Measurements from ENCODE around the gene SHOX. TPM values are rescaled to one million over a fixed set of nuclear protein-coding genes. Genes with fewer than 3 reads are reported as not detected.

The SHOX gene
- total RNA-seq, 6 experiments from 2014 or later, result not detected

DNA sequence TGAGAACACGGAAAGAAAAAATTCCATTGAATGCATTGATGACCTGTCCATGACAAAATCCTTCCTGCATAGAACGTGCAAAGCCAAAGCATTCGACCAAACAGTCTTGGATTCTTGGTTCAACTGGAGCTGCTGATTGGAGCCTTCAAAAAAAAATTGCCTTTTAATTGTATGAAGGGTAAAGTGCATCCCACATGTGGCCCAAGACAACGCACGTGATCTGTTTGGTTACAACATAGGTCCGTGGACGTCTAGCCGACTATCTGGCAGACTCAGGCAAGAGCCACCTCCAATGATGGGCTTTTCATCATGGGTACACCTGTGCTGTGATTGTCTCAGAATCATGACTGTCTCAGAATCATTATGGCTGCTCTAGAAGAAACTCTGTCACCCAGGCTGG lies 52.3 kb downstream of the SHOX start:
- Histone ChIP-seq H3K4me1 (no peaks in the 10 kb centered on the region), H3K27ac (no peak overlapping the region), H3K36me3 (no peaks in the 10 kb centered on the region), H3K27me3 (no peaks in the 10 kb centered on the region), H3K9me3 (no peaks in the 10 kb centered on the region), H3K4me3 (no peak overlapping the region)
- DNase-seq, result no peak
- WGBS (ENCODE audit: insufficient coverage, low coverage, low lambda C conversion rate, missing lambda C conversion rate), result 60% methylated on average over 1 of the region's 8 CpGs
- intact Hi-C loops (cut with DNase I), result no loop called here
- no peak for ATAC-seq
- TF ChIP-seq POLR2A (IDR thresholded peaks at IDR 0.05), result no peak
- TF ChIP-seq, protein P1, sequence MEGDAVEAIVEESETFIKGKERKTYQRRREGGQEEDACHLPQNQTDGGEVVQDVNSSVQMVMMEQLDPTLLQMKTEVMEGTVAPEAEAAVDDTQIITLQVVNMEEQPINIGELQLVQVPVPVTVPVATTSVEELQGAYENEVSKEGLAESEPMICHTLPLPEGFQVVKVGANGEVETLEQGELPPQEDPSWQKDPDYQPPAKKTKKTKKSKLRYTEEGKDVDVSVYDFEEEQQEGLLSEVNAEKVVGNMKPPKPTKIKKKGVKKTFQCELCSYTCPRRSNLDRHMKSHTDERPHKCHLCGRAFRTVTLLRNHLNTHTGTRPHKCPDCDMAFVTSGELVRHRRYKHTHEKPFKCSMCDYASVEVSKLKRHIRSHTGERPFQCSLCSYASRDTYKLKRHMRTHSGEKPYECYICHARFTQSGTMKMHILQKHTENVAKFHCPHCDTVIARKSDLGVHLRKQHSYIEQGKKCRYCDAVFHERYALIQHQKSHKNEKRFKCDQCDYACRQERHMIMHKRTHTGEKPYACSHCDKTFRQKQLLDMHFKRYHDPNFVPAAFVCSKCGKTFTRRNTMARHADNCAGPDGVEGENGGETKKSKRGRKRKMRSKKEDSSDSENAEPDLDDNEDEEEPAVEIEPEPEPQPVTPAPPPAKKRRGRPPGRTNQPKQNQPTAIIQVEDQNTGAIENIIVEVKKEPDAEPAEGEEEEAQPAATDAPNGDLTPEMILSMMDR (IDR thresholded peaks at IDR 0.05), result no peak

DNA sequence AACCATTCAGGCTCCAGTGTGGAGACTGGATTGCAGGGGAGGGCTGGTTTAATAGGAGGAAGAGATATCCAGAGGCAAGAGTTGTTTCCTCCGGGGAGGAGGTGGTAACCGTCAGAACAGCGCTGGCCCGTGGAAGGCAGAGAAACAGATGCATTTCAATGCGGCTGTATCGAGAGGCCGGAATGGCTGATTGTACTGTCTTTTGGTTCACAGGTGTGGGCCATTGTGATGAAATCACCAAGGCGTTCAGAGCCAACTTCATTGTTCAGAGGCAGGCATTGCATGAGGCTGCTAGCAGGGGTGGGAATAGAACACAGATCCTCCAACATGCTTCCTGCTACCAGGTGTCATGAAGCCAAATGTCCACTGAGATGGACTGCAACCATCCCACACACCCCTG lies 53.0 kb downstream of the SHOX start:
- no peak for TF ChIP-seq POLR2A (IDR thresholded peaks at IDR 0.05)
- TF ChIP-seq, protein P1 (IDR thresholded peaks at IDR 0.05), result no peak
- Histone ChIP-seq H3K4me1 (no peaks in the 10 kb centered on the region), H3K36me3 (no peaks in the 10 kb centered on the region), H3K27me3 (no peaks in the 10 kb centered on the region), H3K9me3 (no peaks in the 10 kb centered on the region), H3K27ac (no peak overlapping the region), H3K4me3 (no peak overlapping the region)
- 44% methylated on average over 3 of the region's 8 CpGs for WGBS (ENCODE audit: insufficient coverage, low coverage, low lambda C conversion rate, missing lambda C conversion rate)
- ATAC-seq (no peak), DNase-seq (no peak)
- intact Hi-C loops (cut with DNase I), result no loop called here

DNA sequence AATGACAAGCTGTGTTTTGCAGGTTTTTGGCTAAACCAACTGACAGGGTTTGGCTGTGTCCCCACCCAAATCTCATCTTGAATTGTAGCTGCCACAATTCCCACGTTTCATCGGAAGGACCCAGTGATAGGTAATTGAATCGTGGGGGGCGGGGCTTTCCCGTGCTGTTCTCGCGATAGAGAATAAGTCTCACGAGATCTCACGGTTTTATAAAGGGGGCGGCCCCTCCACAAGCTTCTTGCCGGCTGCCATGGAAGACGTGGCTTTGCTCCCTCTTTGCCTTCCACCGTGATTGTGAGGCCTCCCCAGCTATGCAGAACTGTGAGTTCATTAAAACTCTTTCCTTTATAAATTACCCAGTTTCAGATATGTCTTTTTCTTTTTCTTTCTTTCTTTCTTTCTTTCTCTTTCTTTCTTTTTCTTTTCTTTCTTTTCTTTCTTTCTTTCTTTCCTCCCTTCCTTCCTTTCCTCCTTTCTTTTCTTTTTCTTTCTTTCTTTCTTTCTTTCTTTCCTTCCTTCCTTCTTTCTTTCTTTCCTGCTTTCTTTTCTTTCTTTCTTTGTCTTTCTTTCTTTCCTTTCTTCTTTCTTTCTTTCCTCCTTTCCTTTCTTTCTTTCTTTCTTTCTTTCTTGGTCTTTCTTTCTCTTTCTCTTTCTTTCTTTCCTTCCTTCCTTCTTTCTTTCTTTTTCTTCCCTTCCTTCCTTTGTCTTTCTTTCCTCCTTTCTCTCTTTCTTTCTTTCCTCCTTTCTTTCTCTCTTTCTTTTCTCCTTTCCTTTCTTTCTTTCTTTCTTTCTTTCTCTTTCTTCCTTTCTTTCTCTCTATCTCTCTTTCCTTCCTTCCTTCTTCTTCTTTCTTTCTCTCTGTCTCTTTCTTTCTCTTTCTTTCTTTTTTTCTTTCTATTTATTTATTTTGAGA lies 54.8 kb downstream of the SHOX start:
- H3K36me3 ChIP-seq, result no peaks in the 10 kb centered on the region
- ATAC-seq, result no peak

DNA sequence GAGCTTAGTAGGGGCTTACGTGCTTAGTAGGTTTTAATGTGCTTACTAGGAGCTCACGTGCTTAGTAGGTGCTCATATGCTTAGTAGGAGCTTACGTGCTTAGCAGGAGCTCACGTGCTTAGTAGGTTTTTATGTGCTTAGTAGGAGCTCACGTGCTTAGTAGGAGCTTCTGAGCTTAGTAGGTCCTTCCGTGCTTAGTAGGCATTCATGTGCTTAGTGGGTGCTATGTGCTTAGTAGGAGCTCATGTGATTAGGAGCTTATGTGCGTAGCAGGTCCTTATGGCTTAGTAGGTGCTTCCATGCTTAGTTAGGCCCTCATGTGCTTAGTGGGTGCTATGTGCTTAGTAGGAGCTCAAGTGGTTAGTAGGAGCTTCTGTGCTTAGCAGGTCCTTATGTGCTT lies 59.4 kb downstream of the SHOX start:
- TF ChIP-seq, protein P1 (IDR thresholded peaks at IDR 0.05), result no peak
- TF ChIP-seq POLR2A (IDR thresholded peaks at IDR 0.05), result no peak
- Histone ChIP-seq H3K4me3 (no peak overlapping the region), H3K36me3 (no peaks in the 10 kb centered on the region), H3K27me3 (no peaks in the 10 kb centered on the region), H3K4me1 (no peaks in the 10 kb centered on the region), H3K9me3 (no peaks in the 10 kb centered on the region), H3K27ac (no peak overlapping the region)
- intact Hi-C loops (cut with DNase I), result no loop called here
- ATAC-seq (no peak), DNase-seq (no peak)
- WGBS (ENCODE audit: insufficient coverage, low coverage, low lambda C conversion rate, missing lambda C conversion rate), result 90% methylated on average over 2 of the region's 7 CpGs

More for the DNA sequence above, 54.8 kb downstream of the SHOX start:
- no peaks in the 10 kb centered on the region for H3K27me3 ChIP-seq
- WGBS (ENCODE audit: insufficient coverage, low coverage, low lambda C conversion rate, missing lambda C conversion rate), result 44% methylated on average over 5 of the region's 13 CpGs
- no peak for DNase-seq
- TF ChIP-seq, protein P1 (IDR thresholded peaks at IDR 0.05), result no peak
- no peak for TF ChIP-seq POLR2A (IDR thresholded peaks at IDR 0.05)
- no peaks in the 10 kb centered on the region for H3K4me1 ChIP-seq
- H3K4me3 ChIP-seq, result no peak overlapping the region
- H3K9me3 ChIP-seq, result no peaks in the 10 kb centered on the region
- no peak overlapping the region for H3K27ac ChIP-seq
- intact Hi-C loops (cut with DNase I), result no loop called here

Data from right lobe of liver (tissue), 6 donors.